Muscle of leg (tissue), 11 donors: Measurements from ENCODE around the gene CYP4X1. TPM values are rescaled to one million over a fixed set of nuclear protein-coding genes. Genes with fewer than 3 reads are reported as not detected.
"Not testable (repeated sequence)": the region's sequence is repeated elsewhere in the genome, so short reads cannot be mapped to it uniquely, and the experiment has no call there.

Experiments used
- DNase-seq: peaks from one replicate; pipeline ENCODE4 v3.0.0; 2013
- H3K27ac ChIP-seq: one replicate; pipeline ENCODE4 v1.5.1; 2013; ENCODE audit warnings: mild to moderate bottlenecking, low read length, control low read depth
- H3K27me3 ChIP-seq: one replicate; pipeline ENCODE4 v1.6.1; 2013; ENCODE audit warnings: low read length; ENCODE audit not compliant: control insufficient read depth, insufficient read depth
- H3K36me3 ChIP-seq: one replicate; pipeline ENCODE4 v1.6.1; 2013; ENCODE audit warnings: low read length; ENCODE audit not compliant: control insufficient read depth, insufficient read depth
- H3K4me1 ChIP-seq: one replicate; pipeline ENCODE4 v1.6.1; 2013; ENCODE audit warnings: low read length; ENCODE audit not compliant: control insufficient read depth, insufficient read depth
- H3K4me3 ChIP-seq: one replicate; pipeline ENCODE4 v1.5.1; 2013; ENCODE audit warnings: low read length, control low read depth
- H3K9me3 ChIP-seq: replicated peaks from 2 replicates; pipeline ENCODE4 v1.6.1; 2013; ENCODE audit warnings: low read depth, low read length; ENCODE audit not compliant: control insufficient read depth
- WGBS: methylation state at CpG from one replicate; pipeline ENCODE4 v1.1.5; 2013; ENCODE audit warnings: missing lambda C conversion rate; ENCODE audit not compliant: insufficient coverage; 5-methylcytosine and 5-hydroxymethylcytosine counted together
- polyA plus RNA-seq, 8 donors: library from polyadenylated mRNA; unstranded; fragments of 120-200 nt; gene quantifications; one replicate each; pipeline versions ENCODE4 v1.2.1 to v1.2.3, GENCODE V29; 2013; ENCODE audit warnings: inconsistent platforms in 1 of 8, low replicate concordance in 1 of 8; ENCODE audit not compliant: insufficient read length in 8 of 8, insufficient read depth in 1 of 8
- total RNA-seq: library from RNA; stranded (reverse); fragments of 120-200 nt; gene quantifications from one replicate; pipeline ENCODE4 v1.2.4, GENCODE V29; 2013

The CYP4X1 gene
- total and polyA plus RNA-seq, 9 donors, result 2.3 to 3.7 (median 3.0) TPM

GRCh38 chr1:47006437-47006836, 17.0 kb upstream of the CYP4X1 start:
- H3K27ac ChIP-seq, H3K9me3 ChIP-seq, H3K4me3 ChIP-seq, H3K4me1 ChIP-seq, H3K36me3 ChIP-seq, DNase-seq, H3K27me3 ChIP-seq: not testable (repeated sequence)
- WGBS, result 90% methylated on average over 9 of the region's 9 CpGs

- no peak for DNase-seq
- H3K4me3 ChIP-seq, result no peak overlapping the region
- 40% methylated on average over 1 of the region's 2 CpGs for WGBS
- no peak overlapping the region for H3K27ac ChIP-seq
- no peaks in the 10 kb centered on the region for H3K27me3 ChIP-seq
- no peaks in the 10 kb centered on the region for H3K4me1 ChIP-seq
- H3K9me3 ChIP-seq, result no peaks in the 10 kb centered on the region
- no peaks in the 10 kb centered on the region for H3K36me3 ChIP-seq
These were observed 10.2 kb upstream of the CYP4X1 start for GRCh38 chr1:47013293-47013692.

- no peaks in the 10 kb centered on the region for H3K9me3 ChIP-seq
- peak; percentile 10 for DNase-seq
- no peak overlapping the region for H3K27ac ChIP-seq
- WGBS, result no CpG with 5 or more reads among the region's 2 CpGs
- H3K27me3 ChIP-seq, result peaks cover 21% of the 10 kb centered on the region
- peaks cover 5% of the 10 kb centered on the region for H3K4me1 ChIP-seq
- H3K4me3 ChIP-seq, result no peak overlapping the region
- no peaks in the 10 kb centered on the region for H3K36me3 ChIP-seq
These were observed 2.4 kb upstream of the CYP4X1 start for GRCh38 chr1:47021070-47021469.

- peak; percentile 74 for DNase-seq
- Histone ChIP-seq H3K4me1 (peaks cover 5% of the 10 kb centered on the region), H3K36me3 (no peaks in the 10 kb centered on the region), H3K9me3 (no peaks in the 10 kb centered on the region), H3K4me3 (peak overlapping the region; percentile 38), H3K27me3 (peaks cover 21% of the 10 kb centered on the region), H3K27ac (peak overlapping the region; percentile 84)
- WGBS, result 33% methylated on average over 1 of the region's 8 CpGs
These were observed 802 bp downstream of the CYP4X1 start for GRCh38 chr1:47024141-47024801.

- Histone ChIP-seq H3K9me3 (no peaks in the 10 kb centered on the region), H3K4me3 (no peak overlapping the region), H3K4me1 (no peaks in the 10 kb centered on the region), H3K27ac (no peak overlapping the region), H3K36me3 (no peaks in the 10 kb centered on the region), H3K27me3 (no peaks in the 10 kb centered on the region)
- 60% methylated on average over 1 of the region's 3 CpGs for WGBS
- no peak for DNase-seq
These were observed 6.8 kb downstream of the CYP4X1 start for GRCh38 chr1:47030170-47030805.

- WGBS, result no CpG with 5 or more reads among the region's 3 CpGs
- DNase-seq, result peak; percentile 30
- H3K4me3 ChIP-seq, result no peak overlapping the region
- no peaks in the 10 kb centered on the region for H3K4me1 ChIP-seq
- H3K36me3 ChIP-seq, result no peaks in the 10 kb centered on the region
- no peaks in the 10 kb centered on the region for H3K9me3 ChIP-seq
- H3K27ac ChIP-seq, result no peak overlapping the region
- no peaks in the 10 kb centered on the region for H3K27me3 ChIP-seq
These were observed 7.6 kb downstream of the CYP4X1 start for GRCh38 chr1:47031059-47031458.

- Histone ChIP-seq H3K4me3 (no peak overlapping the region), H3K27me3 (no peaks in the 10 kb centered on the region), H3K4me1 (no peaks in the 10 kb centered on the region), H3K36me3 (no peaks in the 10 kb centered on the region), H3K9me3 (no peaks in the 10 kb centered on the region), H3K27ac (no peak overlapping the region)
- WGBS, result 90% methylated on average over 1 of the region's 3 CpGs
- no peak for DNase-seq
These were observed 8.1 kb downstream of the CYP4X1 start for GRCh38 chr1:47031585-47031984.

GRCh38 chr1:47036764-47037163, 13.3 kb downstream of the CYP4X1 start:
- H3K4me3 ChIP-seq, result no peak overlapping the region
- H3K9me3 ChIP-seq, result no peaks in the 10 kb centered on the region
- WGBS, result no CpG with 5 or more reads among the region's 1 CpG
- H3K4me1 ChIP-seq, result no peaks in the 10 kb centered on the region
- H3K36me3 ChIP-seq, result no peaks in the 10 kb centered on the region
- no peak for DNase-seq
- no peaks in the 10 kb centered on the region for H3K27me3 ChIP-seq
- H3K27ac ChIP-seq, result no peak overlapping the region

GRCh38 chr1:47059376-47059775, 35.9 kb downstream of the CYP4X1 start:
- Histone ChIP-seq H3K27me3 (no peaks in the 10 kb centered on the region), H3K4me1 (no peaks in the 10 kb centered on the region), H3K4me3 (no peak overlapping the region), H3K9me3 (no peaks in the 10 kb centered on the region), H3K36me3 (no peaks in the 10 kb centered on the region), H3K27ac (no peak overlapping the region)
- WGBS, result 80% methylated on average over 1 of the region's 1 CpG
- DNase-seq, result no peak

GRCh38 chr1:47067097-47067594, 43.7 kb downstream of the CYP4X1 start, which contains the start of gene CYP4Z1:
CYP4Z1 (plus strand) TSS chr1:47067231; CDS start chr1:47067491, 260 bp downstream.
- Histone ChIP-seq H3K27ac (no peak within 1 kb of the TSS), H3K4me1 (no peaks in the 10 kb centered on the region), H3K9me3 (no peaks in the 10 kb centered on the region), H3K4me3 (no peak within 1 kb of the TSS), H3K36me3 (no peaks in the 10 kb centered on the region), H3K27me3 (peaks cover 3% of the 10 kb centered on the region)
- DNase-seq, result no peak
